Stimulated activated CD4-positive, alpha-beta T cell treated with anti-CD3 and anti-CD28 coated beads, TNF-alpha, amount 100 ng/mL, for 48 hours (primary cell): Measurements from ENCODE around the gene TFAP2B.

Source experiments
- DNase-seq, 3 donors: peaks; one replicate each; pipeline ENCODE4 v3.0.0-alpha.2; 2020; ENCODE audit warnings: low read depth in 3 of 3

Gene TFAP2B

GRCh38 chr6:50824552-50824951 lies 5.9 kb downstream of the TFAP2B start:
- no peak for DNase-seq

GRCh38 chr6:50825375-50826036 lies 6.8 kb downstream of the TFAP2B start:
- DNase-seq = no peak

GRCh38 chr6:50826037-50826761 lies 7.5 kb downstream of the TFAP2B start:
- DNase-seq = no peak

GRCh38 chr6:50826803-50827202 lies 8.1 kb downstream of the TFAP2B start:
- DNase-seq = no peak

- DNase-seq = no peak
Measured at GRCh38 chr6:50829049-50829448, 10.4 kb downstream of the TFAP2B start.

- DNase-seq = no peak
Measured at GRCh38 chr6:50829898-50830444, 11.3 kb downstream of the TFAP2B start.

- DNase-seq = no peak
Measured at GRCh38 chr6:50831186-50831585, 12.5 kb downstream of the TFAP2B start.

GRCh38 chr6:50832912-50833311 lies 14.2 kb downstream of the TFAP2B start:
- DNase-seq = no peak

- DNase-seq = no peak
Measured at GRCh38 chr6:50834929-50835410, 16.3 kb downstream of the TFAP2B start.

- DNase-seq = no peak
Measured at GRCh38 chr6:50836231-50836630, 17.6 kb downstream of the TFAP2B start.

- no peak for DNase-seq
Measured at GRCh38 chr6:50837589-50838445, 19.1 kb downstream of the TFAP2B start.

GRCh38 chr6:50840112-50840810 lies 21.6 kb downstream of the TFAP2B start:
- DNase-seq = no peak

- DNase-seq = no peak
Measured at GRCh38 chr6:50840811-50841192, 22.1 kb downstream of the TFAP2B start.

- no peak for DNase-seq
Measured at GRCh38 chr6:50842446-50842845, 23.8 kb downstream of the TFAP2B start.

GRCh38 chr6:50842861-50843384 lies 24.3 kb downstream of the TFAP2B start:
- DNase-seq = no peak

- DNase-seq = no peak
Measured at GRCh38 chr6:50843842-50844241, 25.2 kb downstream of the TFAP2B start.

- no peak for DNase-seq
Measured at GRCh38 chr6:50845499-50846143, 26.9 kb downstream of the TFAP2B start.

GRCh38 chr6:50846144-50846851 lies 27.6 kb downstream of the TFAP2B start:
- no peak for DNase-seq

- no peak for DNase-seq
Measured at GRCh38 chr6:50846852-50847155, 28.1 kb downstream of the TFAP2B start.

- DNase-seq = no peak
Measured at GRCh38 chr6:50847890-50848594, 29.4 kb downstream of the TFAP2B start.
